HepG2 (cell line): ENCODE results near the gene RPP25L. TPM values are rescaled to one million over a fixed set of nuclear protein-coding genes. Genes with fewer than 3 reads are reported as not detected.

Source experiments
- ATAC-seq: fragments of 200-7000 bp; cut with Tn5 transposase; 3 replicates; pipeline ENCODE4 v1.9.1; 2020; ENCODE audit warnings: mild to moderate bottlenecking, moderate library complexity
- BruUV-seq: library from RNA; stranded (reverse); fragments of 400-500 nt; replicated peaks from 2 replicates; lab custom pipeline; 2021; lab: Mats Ljungman, UMichigan
- CTCF ChIA-PET: fragments of 300-600 bp; formaldehyde crosslinking; extraction: SDS; loops from one replicate; lab custom pipeline; 2021; ENCODE audit warnings: low total read pairs, inconsistent platforms, low intra/inter-chr PET ratio; lab: Yijun Ruan, JAX
- POLR2A ChIA-PET: fragments of 350-600 bp; sonication (Branson Sonifier 250); formaldehyde crosslinking; loops from one replicate; lab custom pipeline; 2020; ENCODE audit warnings: antibody characterized with exemption, inconsistent platforms; lab: Yijun Ruan, JAX
- DNase-seq: peaks from one replicate; pipeline ENCODE4 v3.0.0-alpha.2; 2015; ENCODE audit warnings: low spot score
- FAIRE-seq: peaks from 3 replicates; lab custom pipeline; 2011; peaks lifted over from hg19 to GRCh38; lab: Jason Lieb, UNC
- H2AFZ ChIP-seq: one replicate; pipeline ENCODE4 v1.6.1; 2011; ENCODE audit warnings: low read length, inconsistent platforms
- H3K27ac ChIP-seq: fragments of 300-600 bp; 3 replicates; pipeline ENCODE4 v1.8.0; 2011; ENCODE audit warnings: mixed run types, mild to moderate bottlenecking, mixed read lengths, low read length, inconsistent platforms; ENCODE audit not compliant: insufficient read depth; ENCODE audit errors: extremely low read length
- H3K27me3 ChIP-seq, 2 experiments: fragments of 200-600 bp in 1 of 2; 2 replicates in 1 of 2; 3 replicates in 1 of 2; pipeline versions ENCODE4 v1.6.0 to v1.8.0; 2011; ENCODE audit warnings: low read length in 2 of 2, mild to moderate bottlenecking in 2 of 2, moderate library complexity in 2 of 2, inconsistent platforms in 1 of 2; ENCODE audit not compliant: insufficient read depth in 2 of 2, control insufficient read depth in 1 of 2
- H3K36me3 ChIP-seq, 2 experiments: fragments of 200-600 bp in 1 of 2; replicated peaks in 1 of 2; 2 replicates in 1 of 2; 3 replicates in 1 of 2; pipeline versions ENCODE4 v1.5.1 to v1.8.0; 2011; ENCODE audit warnings: low read length in 2 of 2, inconsistent platforms in 1 of 2; ENCODE audit not compliant: insufficient read depth in 2 of 2, control insufficient read depth in 1 of 2
- H3K4me1 ChIP-seq: 2 replicates; pipeline ENCODE4 v1.5.1; 2012; ENCODE audit warnings: low read length, inconsistent platforms; ENCODE audit not compliant: insufficient read depth
- H3K4me2 ChIP-seq: 2 replicates; pipeline ENCODE4 v1.6.0; 2011; ENCODE audit warnings: low read depth, low read length, inconsistent platforms
- H3K4me3 ChIP-seq, 3 experiments: fragments of 200-600 bp in 1 of 3; sonication (generic), shearing (Covaris generic) in 1 of 3; replicated peaks in 1 of 3; 2 replicates each; pipeline ENCODE4 v1.5.1; 2011 to 2016; ENCODE audit warnings: low read length in 3 of 3, inconsistent platforms in 2 of 3, low read depth in 2 of 3, mild to moderate bottlenecking in 2 of 3, control low read depth in 1 of 3, mixed read lengths in 1 of 3; ENCODE audit not compliant: insufficient read depth in 1 of 3
- H3K79me2 ChIP-seq: one replicate; pipeline ENCODE4 v1.6.1; 2011; ENCODE audit warnings: low read length, inconsistent platforms; ENCODE audit not compliant: insufficient read depth
- H3K9ac ChIP-seq: 2 replicates; pipeline ENCODE4 v1.6.0; 2011; ENCODE audit warnings: mild to moderate bottlenecking, low read depth, low read length, inconsistent platforms; ENCODE audit not compliant: insufficient read depth
- H3K9me3 ChIP-seq: 2 replicates; pipeline ENCODE4 v1.5.1; 2012; ENCODE audit warnings: mild to moderate bottlenecking, low read length
- H4K20me1 ChIP-seq: 2 replicates; pipeline ENCODE4 v1.6.0; 2011; ENCODE audit warnings: inconsistent platforms, mild to moderate bottlenecking, low read length, moderate library complexity; ENCODE audit not compliant: insufficient read depth
- FOXK1 ChIP-seq: sonication (generic); formaldehyde crosslinking; IDR thresholded peaks from 2 replicates; pipeline ENCODE4 v1.4.0; 2020; ENCODE audit warnings: low read depth, missing genetic modification reagents, borderline replicate concordance
- ZNF768 ChIP-seq: sonication (generic); formaldehyde crosslinking; IDR thresholded peaks from 2 replicates; pipeline ENCODE4 v1.4.0; 2020; ENCODE audit warnings: missing genetic modification reagents
- WGBS: methylation state at CpG from one replicate; pipeline ENCODE4 v1.1.6; 2017; ENCODE audit warnings: low lambda C conversion rate; 5-methylcytosine and 5-hydroxymethylcytosine counted together
- in situ Hi-C: cut with HindIII; loops from 2 replicates; pipeline ENCODE4 v1.10.0; 2017; ENCODE audit warnings: low pct_unique_long_range_greater_than_20kb; ENCODE audit not compliant: extremely low pct_ligation_motif_present
- intact Hi-C: fragments of 100-400 bp; cut with micrococcal nuclease; formaldehyde crosslinking; loops from one replicate; pipeline ENCODE4 v1.10.0; 2022; ENCODE audit not compliant: unreplicated experiment
- polyA plus RNA-seq, 8 experiments: library from polyadenylated mRNA; depleted of rRNA in 3 of 8; stranded (reverse) in 7 of 8; unstranded in 1 of 8; fragments of >200 nt; fragmentation: Illumina TruSeq in 4 of 8; extraction: Trizol in 4 of 8; gene quantifications; 2 replicates each; pipeline versions ENCODE4 v1.2.1 to v1.2.3, GENCODE V29; 2011 to 2016; ENCODE audit warnings: low read depth in 4 of 8, missing spikeins in 1 of 8, mixed read lengths in 1 of 8; ENCODE audit not compliant: insufficient read depth in 1 of 8
- total RNA-seq, 5 experiments: library from RNA; depleted of rRNA; stranded (reverse); fragments of >200 nt; fragmentation: Illumina TruSeq; extraction: Trizol; gene quantifications; 2 replicates each; pipeline ENCODE4 v1.2.3, GENCODE V29; 2016; ENCODE audit warnings: low read depth in 1 of 5
- TF ChIP-seq, protein P1 (sequence below), 2 experiments: IDR thresholded peaks; 2 replicates each; pipeline ENCODE4 v1.6.1; 2011 to 2012; ENCODE audit warnings: low read length in 2 of 2, borderline replicate concordance in 1 of 2, low read depth in 1 of 2, mild to moderate bottlenecking in 1 of 2, moderate library complexity in 1 of 2

Gene RPP25L
- total and polyA plus RNA-seq, 2 of the 13 experiments (the other 11 are each of a cell fraction or from before 2014, with no cell fraction given), result 24.5 to 27.3 TPM

DNA sequence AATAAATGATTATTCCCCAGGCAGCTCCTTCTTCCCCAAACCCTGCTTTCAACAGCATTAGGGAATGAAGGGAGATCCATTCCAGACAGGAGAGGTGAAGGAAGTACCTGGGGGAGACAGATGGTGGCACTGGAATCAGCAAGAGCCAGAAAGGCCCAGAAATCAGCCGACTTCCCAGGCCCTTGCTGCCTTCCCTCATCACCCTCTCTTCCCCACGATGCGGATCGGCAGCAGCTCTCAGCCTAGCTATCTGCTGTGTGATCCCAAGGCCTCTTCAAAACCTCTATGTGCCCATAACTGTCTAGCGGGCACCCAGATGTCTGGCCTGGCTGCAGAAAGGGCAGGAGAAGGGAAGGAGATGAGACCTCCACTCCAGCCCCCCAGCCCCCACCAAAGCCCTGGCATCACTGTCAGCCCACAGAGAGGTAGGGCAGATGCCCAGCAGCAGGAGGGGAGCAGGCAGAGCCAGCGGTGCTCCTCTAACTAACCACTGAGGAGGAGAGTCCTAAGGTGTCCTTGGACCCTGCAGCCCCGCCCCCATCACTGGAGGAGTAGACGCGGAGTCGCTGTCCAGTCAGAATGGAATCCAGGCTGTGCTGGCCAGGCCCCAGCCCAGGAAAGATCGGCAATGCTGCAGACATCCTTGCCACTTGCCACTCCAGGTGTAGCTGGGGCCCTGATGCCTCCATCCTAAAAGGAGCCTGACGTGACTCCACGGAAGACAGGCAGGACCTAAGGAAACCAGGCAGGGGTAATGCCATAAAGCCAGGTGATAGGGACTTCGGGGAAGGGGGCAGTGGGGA lies 35.1 kb downstream of the RPP25L start:
- FAIRE-seq (no peak), DNase-seq (no peak), ATAC-seq (peak; percentile 55)
- no peaks in the 10 kb centered on the region for H3K9me3 ChIP-seq
- H3K4me1 ChIP-seq, result no peaks in the 10 kb centered on the region
- no TSS peak for BruUV-seq
- TF ChIP-seq, protein P1, sequence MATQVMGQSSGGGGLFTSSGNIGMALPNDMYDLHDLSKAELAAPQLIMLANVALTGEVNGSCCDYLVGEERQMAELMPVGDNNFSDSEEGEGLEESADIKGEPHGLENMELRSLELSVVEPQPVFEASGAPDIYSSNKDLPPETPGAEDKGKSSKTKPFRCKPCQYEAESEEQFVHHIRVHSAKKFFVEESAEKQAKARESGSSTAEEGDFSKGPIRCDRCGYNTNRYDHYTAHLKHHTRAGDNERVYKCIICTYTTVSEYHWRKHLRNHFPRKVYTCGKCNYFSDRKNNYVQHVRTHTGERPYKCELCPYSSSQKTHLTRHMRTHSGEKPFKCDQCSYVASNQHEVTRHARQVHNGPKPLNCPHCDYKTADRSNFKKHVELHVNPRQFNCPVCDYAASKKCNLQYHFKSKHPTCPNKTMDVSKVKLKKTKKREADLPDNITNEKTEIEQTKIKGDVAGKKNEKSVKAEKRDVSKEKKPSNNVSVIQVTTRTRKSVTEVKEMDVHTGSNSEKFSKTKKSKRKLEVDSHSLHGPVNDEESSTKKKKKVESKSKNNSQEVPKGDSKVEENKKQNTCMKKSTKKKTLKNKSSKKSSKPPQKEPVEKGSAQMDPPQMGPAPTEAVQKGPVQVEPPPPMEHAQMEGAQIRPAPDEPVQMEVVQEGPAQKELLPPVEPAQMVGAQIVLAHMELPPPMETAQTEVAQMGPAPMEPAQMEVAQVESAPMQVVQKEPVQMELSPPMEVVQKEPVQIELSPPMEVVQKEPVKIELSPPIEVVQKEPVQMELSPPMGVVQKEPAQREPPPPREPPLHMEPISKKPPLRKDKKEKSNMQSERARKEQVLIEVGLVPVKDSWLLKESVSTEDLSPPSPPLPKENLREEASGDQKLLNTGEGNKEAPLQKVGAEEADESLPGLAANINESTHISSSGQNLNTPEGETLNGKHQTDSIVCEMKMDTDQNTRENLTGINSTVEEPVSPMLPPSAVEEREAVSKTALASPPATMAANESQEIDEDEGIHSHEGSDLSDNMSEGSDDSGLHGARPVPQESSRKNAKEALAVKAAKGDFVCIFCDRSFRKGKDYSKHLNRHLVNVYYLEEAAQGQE (IDR thresholded peaks at IDR 0.05; ENCODE audit: borderline replicate concordance in 1 of 2, low read depth in 1 of 2, low read length in 2 of 2), result peak; percentile 4 to 59; a peak in 1 of 4 replicates
- 0 out of 2 replicates have a peak, but pooled peaks have one; percentile 14 for TF ChIP-seq ZNF768 (CRISPR knock-in tag)
- no peak for TF ChIP-seq FOXK1 (CRISPR knock-in tag)
- 10% methylated on average over 9 of the region's 14 CpGs for WGBS
- H3K79me2 ChIP-seq, result no peaks in the 10 kb centered on the region
- H3K27me3 ChIP-seq, result peaks cover 13 to 77% of the 10 kb centered on the region in 2 experiments
- CTCF ChIA-PET, result no interaction called here
- H3K4me3 ChIP-seq, result no peak overlapping the region
- H3K27ac ChIP-seq, result no peak overlapping the region
- H3K36me3 ChIP-seq, result no peaks in the 10 kb centered on the region
- H3K4me2 ChIP-seq, result no peak overlapping the region
- in situ Hi-C loops, result no loop called here
- intact Hi-C loops, result no loop called here
- H4K20me1 ChIP-seq, result no peaks in the 10 kb centered on the region
- H2AFZ ChIP-seq, result no peak overlapping the region
- no peak overlapping the region for H3K9ac ChIP-seq
- POLR2A ChIA-PET, result no interaction called here
